Right renal pelvis (tissue), 4 donors: ENCODE results near the gene ANK3. TPM values are rescaled to one million over a fixed set of nuclear protein-coding genes. Genes with fewer than 3 reads are reported as not detected.

ENCODE experiments used
- DNase-seq, 4 donors: peaks; one replicate each; pipeline ENCODE4 v3.0.0-alpha.2; 2013; ENCODE audit warnings: low read depth in 4 of 4, low spot score in 3 of 4, missing footprints in 1 of 4
- polyA plus RNA-seq, 4 donors: library from polyadenylated mRNA; unstranded; fragments of 120-200 nt; gene quantifications; one replicate each; pipeline ENCODE4 v1.2.1, GENCODE V29; 2013; ENCODE audit not compliant: insufficient read length in 4 of 4

Gene ANK3
- polyA plus RNA-seq, 4 donors = 129 to 154 (median 141) TPM

DNA sequence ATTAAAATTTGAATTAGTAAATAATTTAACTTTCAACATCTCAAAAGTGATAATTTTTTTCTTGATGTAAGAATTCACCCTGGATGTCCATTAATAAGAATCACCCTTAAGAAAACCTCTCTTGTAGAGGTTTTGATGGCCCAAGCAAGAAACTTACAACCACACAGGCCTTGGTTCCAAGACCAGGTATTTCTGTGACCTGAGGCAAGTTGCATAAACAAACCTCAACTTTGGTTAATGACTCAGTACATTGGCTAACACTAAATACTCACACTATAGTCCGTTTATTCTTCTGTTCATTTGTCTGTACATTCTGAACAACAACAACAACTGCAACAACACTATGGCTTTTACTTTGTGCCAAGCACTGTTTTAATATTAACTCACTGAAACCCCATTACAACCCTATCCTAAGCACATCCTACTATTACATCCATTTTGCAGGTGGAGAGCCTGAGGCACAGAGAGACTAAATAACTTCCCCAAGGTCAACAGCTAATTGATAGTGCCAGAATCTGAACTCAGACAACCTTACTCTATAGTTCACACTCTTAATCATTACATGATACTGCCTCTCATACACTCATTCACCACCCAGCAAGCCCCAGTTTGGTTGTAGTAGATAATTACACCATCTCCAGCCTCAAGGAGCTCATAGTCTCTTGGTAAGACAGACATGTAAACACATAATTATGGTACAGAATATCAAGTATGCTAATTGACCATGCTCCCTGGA is 6.6 kb downstream of the ANK3 start:
- no peak for DNase-seq

DNA sequence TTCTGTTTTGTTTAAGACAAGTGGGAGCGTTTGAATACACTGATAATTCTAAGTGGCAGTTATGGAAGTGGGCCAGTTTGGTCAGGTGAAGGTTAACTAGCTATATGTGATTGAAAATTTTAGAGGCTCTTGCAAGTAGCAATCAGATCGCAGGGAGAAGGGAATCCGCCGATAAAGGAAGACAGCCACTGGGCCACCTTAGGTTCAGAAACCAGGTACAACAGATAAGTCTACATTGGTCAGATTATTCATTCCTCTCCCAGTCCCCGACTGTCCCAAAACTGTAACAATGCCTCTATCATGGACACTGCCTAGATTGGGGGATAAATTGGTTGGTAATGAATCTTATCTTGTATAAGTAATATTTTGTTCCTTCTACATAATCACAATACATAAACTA is 8.9 kb downstream of the ANK3 start:
- DNase-seq = no peak

DNA sequence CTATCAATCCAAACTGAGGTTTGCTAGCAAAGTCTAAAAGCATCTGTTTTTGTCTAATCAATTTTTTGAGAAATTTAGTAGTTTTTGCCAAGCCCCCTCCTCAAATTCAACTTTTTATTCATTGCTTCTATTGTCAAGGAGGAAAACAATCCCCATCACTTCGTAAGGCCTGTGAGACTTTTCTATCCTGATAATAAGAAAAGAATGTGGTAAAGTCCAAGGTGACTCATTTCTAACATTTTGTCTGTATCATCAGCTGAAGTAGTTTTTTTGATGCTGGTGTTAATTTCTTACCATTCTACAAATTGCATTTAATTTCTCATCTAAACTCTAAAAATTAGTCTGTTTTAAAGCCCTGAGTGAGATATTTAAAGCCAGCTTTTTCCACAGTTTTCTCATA is 11.7 kb downstream of the ANK3 start:
- no peak for DNase-seq

DNA sequence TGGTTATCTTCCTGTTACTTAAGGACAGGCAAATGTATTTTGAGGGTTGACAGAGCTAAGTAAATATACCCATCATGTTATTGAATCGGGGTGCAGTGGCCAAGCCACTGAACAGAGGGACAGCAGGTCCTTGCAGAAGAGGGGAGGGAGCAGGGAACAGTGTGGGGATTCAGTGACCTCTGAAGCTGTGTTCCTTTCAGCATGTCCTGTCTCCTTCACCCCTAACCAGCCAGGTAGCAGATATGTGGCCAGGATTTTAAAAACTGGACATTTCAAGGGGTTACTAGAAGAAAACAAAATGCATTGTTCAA is 12.7 kb downstream of the ANK3 start:
- DNase-seq = no peak

DNA sequence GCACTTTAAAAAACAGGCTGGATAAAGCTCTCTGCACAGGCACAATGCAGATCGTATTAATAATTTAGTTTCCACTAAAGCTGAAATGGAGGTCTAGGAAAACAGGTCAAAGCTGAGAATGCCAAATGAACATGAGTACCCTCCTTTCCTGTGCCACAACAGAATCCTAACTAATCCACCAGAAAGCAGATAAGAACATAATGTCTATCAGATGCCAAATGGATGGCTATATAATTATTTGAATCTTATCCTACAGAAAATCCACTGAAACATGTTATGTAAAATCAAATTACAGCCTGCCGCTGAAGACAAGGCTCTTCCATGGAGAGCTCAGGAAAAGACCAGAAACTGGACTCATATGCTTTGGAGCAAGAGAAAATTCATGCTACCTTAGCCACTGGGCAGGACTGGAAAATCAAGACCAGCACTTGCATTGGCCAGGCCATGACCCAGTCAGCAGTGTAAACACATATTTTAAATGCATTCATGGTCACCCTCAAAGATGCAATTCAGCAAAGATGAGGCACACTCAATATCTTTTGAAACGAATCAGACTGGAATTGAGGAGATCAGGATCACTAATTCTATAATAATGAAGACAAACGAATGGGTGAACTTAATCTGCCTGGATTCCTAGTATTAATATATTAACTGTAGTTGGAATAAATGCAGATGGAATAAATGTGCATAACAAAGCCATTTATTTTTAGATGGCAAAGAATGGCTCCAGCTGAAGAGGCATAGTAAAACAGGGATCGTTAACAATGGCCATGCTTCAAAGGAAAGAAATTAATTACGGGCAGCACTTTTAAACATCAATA is 13.2 kb downstream of the ANK3 start:
- DNase-seq = no peak

DNA sequence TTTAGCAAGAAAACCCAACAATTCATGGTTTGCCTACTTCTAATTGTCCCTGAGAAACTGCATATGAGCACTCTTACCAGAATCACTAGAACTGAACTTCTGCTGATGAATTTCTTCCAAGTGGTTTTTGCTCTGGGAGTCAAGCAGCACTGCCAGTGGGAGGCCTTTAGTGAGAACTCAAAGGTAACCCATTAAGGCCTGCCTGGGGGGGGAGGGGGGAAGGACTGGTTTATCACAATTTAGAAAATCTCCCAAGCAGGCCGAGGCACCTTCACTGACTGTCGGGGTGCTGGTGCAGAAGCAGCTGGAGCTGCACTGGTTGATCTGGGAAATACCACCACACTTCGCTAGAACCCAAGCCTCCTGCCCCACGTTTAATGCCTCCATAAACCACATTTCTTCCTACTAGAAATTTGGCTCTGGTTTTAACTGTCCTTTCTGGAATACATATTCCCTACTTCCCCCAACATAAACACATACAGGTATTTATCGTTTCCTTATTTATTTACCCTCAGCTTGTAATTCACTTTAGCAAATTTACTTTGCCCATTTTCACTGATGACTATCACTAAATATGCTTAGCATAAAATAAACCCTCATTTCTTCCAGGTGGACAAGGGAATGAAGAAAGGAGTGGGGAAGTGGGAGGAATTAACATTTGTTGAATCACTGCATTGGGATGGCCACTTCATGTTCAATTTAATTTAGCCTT is 14.2 kb downstream of the ANK3 start:
- DNase-seq = no peak

DNA sequence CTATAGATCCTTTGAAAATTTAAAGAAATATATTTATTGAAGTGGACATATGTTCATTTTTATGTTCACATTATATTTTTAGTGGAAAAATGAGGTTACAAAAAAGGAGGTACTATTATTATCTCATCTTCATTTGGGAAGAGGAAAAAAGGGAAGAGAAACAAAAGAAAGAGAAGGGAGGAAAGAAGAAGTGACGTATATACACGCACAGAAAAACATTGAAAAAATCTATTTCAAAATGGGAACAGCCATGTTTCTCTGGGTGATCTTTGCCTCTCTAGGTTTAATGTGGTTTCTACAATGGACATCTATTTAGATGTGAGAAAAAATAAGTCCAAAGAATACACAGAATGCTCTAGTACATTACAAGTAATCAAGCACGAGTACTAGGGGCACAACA is 14.8 kb downstream of the ANK3 start:
- DNase-seq = no peak

DNA sequence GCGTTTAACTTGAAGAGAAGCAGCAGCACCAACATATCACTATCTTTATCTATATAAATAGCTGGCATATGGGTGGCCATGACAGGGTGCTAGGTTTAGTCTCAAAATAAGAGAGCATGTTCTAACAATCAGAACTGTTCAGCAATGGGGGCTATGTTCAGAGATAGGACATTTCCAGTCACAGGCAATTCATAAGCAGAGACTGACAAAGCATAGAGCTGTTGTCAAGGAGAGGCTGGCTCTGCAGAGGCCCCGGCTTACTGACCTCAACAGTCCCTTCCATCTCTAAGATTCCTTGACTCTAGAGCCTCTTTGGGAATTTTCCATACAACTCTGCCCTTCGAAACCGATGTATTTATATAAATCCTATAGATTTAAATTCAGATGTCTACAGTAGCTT is 17.2 kb downstream of the ANK3 start:
- no peak for DNase-seq

DNA sequence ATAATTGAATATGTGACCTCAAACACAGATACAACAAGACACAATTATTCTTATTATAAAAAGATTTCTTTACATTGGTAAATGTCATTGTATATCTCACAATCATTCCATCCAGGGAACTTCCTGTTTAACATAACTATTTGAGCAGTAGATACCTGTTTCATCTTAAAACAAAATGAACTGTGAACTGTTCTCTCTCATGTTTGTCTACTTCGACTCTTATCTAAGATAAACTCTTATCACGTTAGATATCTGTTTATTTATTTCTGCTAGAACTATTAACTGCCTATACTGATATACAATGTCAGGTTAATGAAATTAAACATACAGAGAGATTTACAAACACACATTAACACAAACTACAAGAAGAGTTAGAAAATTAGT is 20.1 kb downstream of the ANK3 start:
- DNase-seq = no peak

DNA sequence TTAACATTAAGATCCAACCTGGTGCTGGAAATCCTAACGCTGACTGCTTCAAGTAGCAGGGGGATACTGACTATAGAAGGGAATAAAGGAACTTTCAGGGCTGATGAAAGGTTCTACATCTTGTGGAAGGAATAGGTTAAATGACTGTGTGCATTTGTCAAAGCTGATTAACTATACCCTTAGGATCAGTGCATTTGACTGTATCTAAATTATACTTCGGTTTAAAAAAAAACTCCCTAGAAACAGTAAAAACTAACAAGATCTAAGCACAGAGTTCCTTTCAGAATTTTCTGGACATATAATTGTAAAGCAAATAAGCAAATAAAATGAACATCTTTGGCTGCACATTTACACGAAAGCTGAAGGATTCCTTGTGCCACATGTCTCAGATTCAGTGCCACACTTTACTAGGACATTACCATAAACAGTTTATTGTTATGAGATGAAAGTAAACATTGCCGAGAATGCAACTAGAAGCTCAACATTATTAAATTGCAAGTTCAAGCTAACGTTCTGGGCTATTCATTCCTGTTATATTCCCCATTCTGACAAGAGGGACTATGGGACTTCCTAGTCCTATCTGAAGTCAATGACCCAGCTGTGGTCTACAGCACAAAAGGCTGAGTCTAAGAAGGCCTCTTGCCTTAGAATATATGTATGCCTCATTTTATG is 20.7 kb downstream of the ANK3 start:
- DNase-seq = no peak

DNA sequence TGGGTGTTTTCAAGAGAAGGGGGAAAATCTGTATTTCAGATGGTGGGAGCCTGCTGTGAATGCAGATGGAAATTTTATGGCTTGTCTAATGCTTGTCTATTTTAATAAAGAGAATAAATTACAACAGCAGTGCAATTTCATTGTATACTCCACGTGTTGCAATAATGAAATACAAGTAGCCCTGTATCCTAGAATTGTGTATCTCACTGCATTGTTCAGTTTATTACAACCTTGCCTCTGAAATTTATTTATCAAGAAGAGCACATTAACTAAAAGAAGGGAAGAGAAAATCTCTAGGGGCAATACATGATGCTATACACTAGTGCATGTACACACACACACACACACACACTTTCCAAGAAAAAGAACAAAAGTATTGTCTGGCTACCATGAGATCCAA is 21.8 kb downstream of the ANK3 start:
- DNase-seq = no peak

DNA sequence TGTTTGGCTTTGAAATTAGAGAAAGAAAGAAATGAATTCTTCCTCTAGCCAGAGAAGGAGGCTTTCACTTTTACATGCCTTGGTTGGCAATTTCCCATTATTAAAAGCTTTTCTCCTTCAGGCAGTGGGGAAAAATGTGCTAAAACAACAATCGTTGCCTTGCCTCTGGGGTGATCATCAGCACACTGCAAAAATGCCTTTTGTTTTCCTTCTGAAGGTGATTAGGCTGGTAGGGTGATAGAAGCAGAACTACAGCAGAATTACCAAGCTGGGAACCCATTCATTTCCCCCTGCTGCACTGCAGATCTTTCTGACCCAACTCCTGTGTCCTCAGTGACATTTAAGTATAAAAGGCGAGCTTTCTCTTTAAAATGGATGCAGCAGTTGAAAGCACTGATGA is 22.2 kb downstream of the ANK3 start:
- DNase-seq = no peak

DNA sequence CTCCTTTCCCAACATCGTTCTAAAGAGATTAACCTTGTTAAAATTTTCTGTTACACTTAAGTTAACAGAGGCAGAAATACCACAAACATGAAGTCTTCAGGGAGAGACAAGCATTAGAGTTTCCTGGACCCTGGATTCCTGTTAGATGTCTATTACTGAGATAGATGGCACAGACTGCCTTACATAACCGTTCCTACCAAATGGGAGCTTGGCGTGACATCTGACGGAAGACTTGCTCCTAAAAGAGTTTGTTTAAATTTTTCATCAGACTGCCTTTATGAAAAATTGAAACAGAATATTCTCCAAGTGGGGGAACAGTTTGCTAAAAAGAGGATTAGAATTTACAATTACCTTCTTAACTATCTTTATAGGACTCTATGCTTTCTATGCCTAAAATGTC is 22.7 kb downstream of the ANK3 start:
- no peak for DNase-seq

DNA sequence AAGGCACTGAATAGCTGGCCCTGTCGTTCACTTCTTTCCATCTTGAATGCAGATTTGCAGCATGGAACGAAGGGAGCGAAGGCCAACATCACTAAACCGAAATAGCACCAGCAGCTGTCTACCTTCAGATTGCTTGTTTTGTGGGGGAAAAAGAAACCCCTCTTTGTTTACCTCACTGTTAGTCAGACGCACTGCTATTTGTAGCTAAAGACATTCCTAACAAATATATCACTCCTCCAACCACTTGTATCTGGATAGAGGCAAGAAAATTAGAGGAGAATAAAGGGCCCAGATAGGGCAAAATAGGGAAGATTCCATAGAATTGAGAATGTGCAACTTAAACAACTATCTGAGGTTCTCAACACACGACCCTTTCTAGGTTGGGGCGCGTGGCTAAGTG is 26.5 kb downstream of the ANK3 start:
- no peak for DNase-seq

DNA sequence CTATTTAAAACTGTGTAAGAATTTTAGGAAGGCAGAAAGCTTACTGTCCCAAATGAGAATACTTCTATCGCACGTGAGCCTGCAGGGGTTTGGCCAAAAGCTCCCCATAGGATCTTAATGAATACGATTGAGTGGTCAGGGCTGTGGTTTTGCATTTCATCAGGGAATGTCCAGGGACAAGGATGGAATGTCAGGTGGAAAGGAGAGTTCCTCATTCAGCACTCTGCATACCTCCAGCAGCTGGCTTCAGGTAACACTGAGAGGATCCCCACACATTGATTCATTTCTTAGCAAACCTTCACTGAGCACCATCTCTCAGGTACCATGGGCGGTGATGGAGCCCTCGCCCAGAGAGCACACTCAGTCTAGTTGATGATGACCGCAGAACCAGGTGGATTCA is 27.2 kb downstream of the ANK3 start:
- no peak for DNase-seq

DNA sequence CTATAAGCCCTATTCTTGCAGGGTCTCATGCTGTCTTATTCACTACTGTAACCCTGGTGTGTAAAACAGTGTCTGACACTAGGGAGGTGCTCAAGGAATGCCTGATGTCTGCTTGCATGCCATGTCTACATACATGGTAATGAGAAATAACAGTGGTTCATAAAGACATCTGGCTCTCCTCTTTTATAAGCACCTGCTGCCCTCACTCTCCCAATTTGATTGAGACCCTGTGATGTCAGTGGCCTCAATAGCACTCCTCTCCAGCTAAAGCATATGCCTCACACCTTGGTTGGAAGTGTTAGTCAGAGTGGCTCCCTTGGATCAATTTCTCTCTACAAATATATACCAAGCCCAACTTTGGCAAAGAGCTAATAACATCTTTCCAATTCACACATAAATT is 30.6 kb downstream of the ANK3 start:
- DNase-seq = no peak

DNA sequence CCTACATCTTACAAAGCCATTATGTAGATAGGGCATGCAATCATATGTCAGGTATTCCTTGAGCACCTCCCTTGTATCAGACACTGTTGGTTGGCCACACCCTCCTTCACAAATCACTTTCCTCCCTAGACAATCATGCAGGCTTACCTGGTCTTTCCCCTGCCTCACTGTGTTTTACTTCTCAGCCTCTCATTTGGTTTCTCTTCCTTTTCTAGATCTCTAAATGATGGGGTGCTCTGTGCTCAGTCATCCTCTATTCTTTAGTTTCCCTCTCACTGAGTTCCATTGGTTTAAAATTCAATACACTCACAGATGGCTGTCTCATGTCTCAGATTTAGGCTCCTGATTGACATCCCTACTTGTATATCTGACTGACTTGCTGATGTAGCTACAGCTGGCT is 31.4 kb downstream of the ANK3 start:
- DNase-seq = no peak

DNA sequence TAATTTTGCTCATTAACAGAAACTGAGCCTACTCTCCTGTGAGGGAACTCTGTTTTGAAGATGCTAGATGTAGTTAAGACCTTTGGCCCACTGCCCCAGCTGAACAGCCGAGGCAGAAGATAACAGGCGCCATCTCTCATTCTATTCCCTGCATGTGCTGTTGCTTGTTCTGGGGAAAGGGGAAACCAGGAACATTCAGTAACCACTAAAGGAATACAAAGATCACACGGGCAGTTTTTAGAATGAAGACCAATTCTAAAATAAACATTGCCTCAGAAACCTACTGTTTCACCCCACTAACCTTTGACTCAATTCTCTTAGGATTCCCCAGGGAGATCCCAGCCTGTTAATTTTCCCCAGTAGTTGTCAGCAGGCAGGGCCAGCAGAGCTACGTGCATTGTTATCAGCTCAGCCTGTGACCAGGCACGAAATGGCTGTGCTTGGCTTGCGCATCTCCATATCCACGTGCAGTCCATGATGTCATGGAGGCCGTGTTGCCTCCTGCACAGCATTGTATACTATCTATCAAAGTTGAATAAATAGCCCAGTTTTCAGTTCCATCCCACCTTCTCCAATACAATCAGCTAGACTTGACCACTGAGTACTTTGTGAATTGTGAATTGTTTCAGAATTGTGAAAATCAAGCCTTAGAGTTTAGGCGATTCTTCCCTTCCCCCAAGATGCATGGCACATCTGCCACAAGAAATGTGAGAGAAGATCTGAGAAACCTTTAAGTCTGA is 36.0 kb downstream of the ANK3 start:
- no peak for DNase-seq

DNA sequence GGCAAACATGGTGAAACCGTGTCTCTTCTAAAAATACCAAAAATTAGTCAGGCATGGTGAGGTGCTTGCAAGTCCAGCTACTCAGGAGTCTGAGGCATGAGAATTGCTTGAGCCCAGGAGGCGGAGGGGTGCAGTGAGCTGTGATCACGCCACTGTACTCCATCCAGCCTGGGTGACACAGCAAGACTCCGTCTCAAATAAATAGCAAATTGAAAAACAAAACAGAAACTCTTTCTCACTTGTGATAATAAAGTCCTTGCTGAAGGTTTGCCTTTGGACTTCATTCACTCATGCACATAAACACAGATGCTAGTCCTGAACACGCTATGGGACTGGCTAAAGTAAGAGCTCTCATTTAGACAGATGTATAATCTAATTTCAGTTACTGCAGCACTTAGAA is 37.6 kb downstream of the ANK3 start:
- DNase-seq = no peak

DNA sequence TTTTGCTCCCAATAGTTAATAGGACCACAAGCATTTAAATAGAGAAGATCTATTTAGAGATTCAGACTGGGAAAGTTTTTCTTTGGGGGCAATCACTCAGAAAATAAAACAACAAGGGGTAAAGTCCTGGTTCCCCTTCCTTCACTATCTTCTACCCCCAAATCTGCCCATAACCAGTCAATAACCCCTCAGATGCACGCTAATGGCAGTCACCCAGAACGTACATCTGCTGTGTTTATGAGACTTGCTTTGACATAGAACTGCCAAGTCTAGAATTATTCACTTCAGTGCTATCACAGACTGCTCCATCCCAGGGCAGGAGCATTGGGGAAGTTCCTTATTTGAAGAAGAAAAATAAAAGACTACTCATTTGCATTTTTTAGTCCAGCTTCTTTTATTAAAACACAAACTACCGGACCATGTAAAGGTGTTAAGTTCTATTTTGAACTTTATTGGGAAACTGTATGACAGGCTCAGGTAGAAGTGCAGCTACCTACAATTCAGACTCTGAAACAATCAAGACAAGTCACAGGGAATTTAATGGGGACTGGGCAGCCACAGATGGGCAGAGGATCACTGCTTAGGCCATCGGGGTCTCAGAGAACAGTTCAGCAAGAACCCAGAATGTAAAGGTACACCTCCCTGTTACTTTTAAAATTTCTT is 38.4 kb downstream of the ANK3 start:
- no peak for DNase-seq
